ENCODE results near the gene CDK6. TPM values are rescaled to one million over a fixed set of nuclear protein-coding genes. Genes with fewer than 3 reads are reported as not detected.
A peak's percentile ranks its signal among the peaks of the same experiment; 100 is the strongest.

CDK6 gene
- total RNA-seq, 1 experiment from 2014 or later = 126 TPM

DNA sequence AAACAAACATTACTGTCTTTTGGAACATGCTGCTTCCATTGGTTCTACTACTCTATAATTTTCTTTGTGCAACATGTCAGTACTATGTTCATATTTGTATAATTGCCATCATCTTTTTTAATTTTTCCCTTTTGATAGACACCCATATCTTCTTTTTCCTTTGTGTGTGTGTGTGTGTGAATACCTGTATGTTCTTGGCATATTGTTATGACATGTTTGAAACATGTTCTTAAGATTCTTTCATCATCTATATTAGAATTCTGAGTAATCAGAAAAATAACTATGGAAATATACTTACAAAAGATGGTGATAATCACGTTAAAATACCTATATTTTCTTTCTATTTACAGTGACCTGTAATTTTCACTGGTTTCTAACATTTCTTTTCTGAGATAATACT, 3.5 kb upstream of the CDK6 start:
- Histone ChIP-seq H3K4me3 (no peak overlapping the region), H3K27ac (no peak overlapping the region), H3K27me3 (replicated peaks) (no peaks in the 10 kb centered on the region), H3K36me3 (peaks cover 6% of the 10 kb centered on the region), H3K4me1 (replicated peaks) (peaks cover 16% of the 10 kb centered on the region), H3K9me3 (replicated peaks) (no peaks in the 10 kb centered on the region; the same call in 1 of the 2 replicates)
- no peak for DNase-seq (ENCODE audit: low read depth in 1 of 2, low spot score in 2 of 2)

DNA sequence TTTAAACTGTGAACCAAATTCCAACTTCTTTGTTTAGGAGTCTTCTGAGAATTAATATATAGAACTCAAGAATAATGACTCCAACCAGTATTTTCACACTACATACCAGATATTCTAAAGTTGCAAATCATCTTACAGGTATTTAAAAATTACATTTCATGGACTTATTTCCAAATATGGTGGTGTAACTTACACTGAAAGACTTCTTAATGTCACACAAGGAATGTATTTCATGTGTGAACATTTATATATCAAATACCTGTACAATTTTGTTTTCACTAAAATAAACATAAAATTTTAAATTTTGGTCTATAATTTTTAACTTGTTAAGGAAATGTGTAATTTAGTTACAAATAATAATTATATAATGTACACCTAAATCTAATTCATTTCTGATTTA, 2.6 kb upstream of the CDK6 start:
- H3K27ac ChIP-seq = no peak overlapping the region; the same call in 1 of the 2 replicates
- no peak for DNase-seq (ENCODE audit: low read depth in 1 of 2, low spot score in 2 of 2)
- peaks cover 16% of the 10 kb centered on the region for H3K4me1 ChIP-seq (replicated peaks)
- peaks cover 8% of the 10 kb centered on the region for H3K36me3 ChIP-seq
- H3K9me3 ChIP-seq (replicated peaks) = no peaks in the 10 kb centered on the region
- H3K27me3 ChIP-seq (replicated peaks) = no peaks in the 10 kb centered on the region
- no peak overlapping the region for H3K4me3 ChIP-seq

DNA sequence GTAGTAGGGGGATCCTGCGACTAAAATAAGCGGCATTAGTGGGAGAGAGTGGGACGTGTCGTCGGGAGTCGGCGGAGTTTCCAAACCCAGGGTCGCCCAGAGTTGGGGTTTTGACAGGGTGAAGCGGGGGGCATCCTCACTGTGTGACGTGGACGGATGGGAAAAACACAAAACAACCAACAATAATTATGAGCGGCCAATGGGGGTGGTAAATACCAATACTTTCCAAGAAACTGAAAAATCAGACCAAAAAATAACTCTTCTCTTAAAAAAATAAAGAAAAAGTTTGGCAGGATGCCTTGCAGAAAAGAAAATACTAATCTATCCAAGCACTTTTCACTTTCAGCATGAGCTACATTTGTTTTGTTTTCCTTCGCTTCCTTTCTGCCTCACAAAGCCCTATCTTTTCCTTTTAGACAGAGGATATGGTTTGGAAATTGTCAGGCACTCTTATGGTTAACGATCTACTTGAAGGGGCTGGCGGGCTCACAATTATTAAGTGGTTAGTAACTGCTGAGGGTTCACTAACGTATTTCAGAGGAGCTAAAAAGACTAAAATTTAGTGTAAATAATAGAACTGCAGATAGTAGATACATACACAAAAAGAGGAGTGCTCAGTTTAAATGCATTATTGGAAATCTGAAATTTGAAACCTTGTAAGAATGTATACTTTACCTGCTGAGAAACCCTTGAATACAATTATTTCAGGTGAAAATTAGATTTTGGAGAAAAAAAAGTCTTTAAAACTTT, 802 bp upstream of the CDK6 start:
- Histone ChIP-seq H3K9me3 (replicated peaks) (no peaks in the 10 kb centered on the region), H3K36me3 (peaks cover 26% of the 10 kb centered on the region), H3K27me3 (replicated peaks) (no peaks in the 10 kb centered on the region), H3K4me3 (peak overlapping the region; percentile 69), H3K27ac (peak overlapping the region; percentile 96), H3K4me1 (replicated peaks) (peaks cover 5% of the 10 kb centered on the region)
- DNase-seq (ENCODE audit: low read depth in 1 of 2, low spot score in 2 of 2) = peak in 1 of 2 experiments; percentile 67

DNA sequence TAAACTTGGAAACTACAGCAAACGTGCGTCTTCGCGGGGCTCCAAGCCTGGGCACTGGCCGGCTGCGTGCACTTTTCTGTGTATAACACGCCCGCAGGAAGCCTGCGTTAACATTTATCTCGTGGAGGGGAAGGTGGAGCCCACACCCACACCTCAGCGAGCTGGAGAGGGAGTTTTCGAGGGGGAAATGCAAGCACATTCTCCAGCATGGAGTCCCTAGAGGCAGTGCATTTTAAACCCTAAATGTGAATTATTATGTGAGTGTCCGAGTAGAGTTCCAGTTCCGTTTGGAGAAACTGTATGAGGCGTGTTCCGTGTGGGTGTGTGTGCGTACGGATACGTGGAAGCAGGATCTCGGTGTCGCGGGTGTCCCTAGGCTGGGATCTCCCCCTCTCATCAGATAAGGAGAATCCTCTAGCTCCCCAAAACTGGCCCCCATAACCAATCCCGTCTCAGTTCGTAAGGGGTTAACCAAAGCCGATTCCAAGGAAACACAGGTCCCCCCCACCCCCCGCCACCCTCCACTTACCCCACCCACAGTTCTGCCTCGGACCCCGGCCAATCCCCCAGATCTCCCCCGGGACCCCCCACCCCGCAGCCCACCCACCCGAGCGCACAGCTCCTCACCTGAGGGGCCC, 403 bp downstream of the CDK6 start:
- Histone ChIP-seq H3K4me3 (peak overlapping the region; percentile 69), H3K4me1 (replicated peaks) (peaks cover 6% of the 10 kb centered on the region), H3K27ac (peak overlapping the region; percentile 96), H3K36me3 (peaks cover 31% of the 10 kb centered on the region), H3K9me3 (replicated peaks) (no peaks in the 10 kb centered on the region), H3K27me3 (replicated peaks) (no peaks in the 10 kb centered on the region)
- DNase-seq (ENCODE audit: low read depth in 1 of 2, low spot score in 2 of 2) = peak in 1 of 2 experiments; percentile 43

DNA sequence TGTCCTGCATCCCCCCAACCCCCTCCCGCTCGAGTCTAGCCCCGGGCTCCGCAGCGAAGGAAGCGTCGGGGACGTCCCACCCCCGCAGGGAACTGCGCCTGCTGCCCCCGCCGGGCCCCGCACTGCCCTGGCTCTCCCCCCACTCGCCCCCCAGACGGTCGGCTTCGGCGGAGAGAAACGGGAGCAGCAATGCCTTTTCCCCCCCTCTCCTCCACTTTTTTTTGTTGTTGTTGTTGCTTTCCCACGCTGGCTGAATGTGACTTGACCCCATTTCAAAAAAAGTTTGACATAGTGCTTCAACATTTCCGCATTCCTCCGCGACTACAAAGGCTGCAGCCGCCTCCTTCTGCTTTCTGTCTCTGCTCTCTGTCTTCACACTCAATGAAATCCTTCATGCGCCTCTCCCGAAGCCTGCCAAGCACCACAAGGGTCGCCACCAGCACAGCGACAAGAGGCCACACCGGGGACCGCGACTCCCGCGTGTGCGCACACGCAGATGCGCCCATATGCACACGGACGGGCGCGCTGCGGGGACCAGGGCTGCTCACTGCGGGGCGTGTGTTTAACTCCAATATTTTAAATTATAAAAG, 1.0 kb downstream of the CDK6 start:
- no peaks in the 10 kb centered on the region for H3K9me3 ChIP-seq (replicated peaks)
- H3K4me1 ChIP-seq (replicated peaks) = peaks cover 11% of the 10 kb centered on the region
- H3K27me3 ChIP-seq (replicated peaks) = no peaks in the 10 kb centered on the region
- DNase-seq (ENCODE audit: low read depth in 1 of 2, low spot score in 2 of 2) = peak; percentile 83 to 92
- peak overlapping the region; percentile 96 for H3K27ac ChIP-seq
- peaks cover 37% of the 10 kb centered on the region for H3K36me3 ChIP-seq
- peak overlapping the region; percentile 69 for H3K4me3 ChIP-seq

DNA sequence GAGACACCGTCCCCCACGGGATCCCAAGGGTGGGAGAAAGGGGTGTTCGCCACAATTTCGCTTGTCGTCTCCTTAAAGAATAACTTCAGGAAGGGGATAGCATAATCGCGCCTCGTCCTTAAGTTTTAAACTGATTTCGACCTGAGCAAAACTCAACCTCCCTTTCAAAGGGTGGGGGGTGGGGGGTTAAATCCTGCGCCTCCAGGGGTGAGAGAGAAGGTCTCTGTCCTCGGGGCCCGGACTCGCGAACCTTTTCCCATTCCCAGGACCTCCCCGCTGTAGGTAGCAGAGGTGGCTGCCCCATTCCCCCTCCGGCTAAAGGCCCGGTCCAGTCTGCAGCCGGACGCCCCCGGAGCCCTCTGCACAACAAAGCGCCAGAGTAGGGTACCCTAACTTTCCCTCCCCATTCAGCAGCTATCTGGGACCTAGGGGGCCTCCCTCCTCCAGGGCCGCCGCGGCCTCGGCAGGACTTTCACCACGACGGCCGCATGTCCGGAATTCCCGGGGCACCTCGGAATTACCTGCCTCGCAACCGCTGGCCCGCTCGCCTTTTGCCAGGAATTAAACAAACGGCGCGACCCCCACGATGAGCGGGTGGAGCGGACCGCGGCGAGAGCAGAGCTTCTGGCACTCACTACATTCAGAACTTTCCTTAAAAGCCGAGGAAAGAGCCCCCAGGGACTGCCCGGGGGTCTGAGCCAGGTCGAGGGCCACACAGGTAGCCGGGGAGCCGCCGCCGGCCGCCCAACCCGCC, 1.7 kb downstream of the CDK6 start:
- peak overlapping the region; percentile 96 for H3K27ac ChIP-seq
- H3K4me3 ChIP-seq = peak overlapping the region; percentile 69
- H3K4me1 ChIP-seq (replicated peaks) = peaks cover 17% of the 10 kb centered on the region
- no peaks in the 10 kb centered on the region for H3K27me3 ChIP-seq (replicated peaks)
- no peaks in the 10 kb centered on the region for H3K9me3 ChIP-seq (replicated peaks)
- H3K36me3 ChIP-seq = peaks cover 43% of the 10 kb centered on the region
- DNase-seq (ENCODE audit: low read depth in 1 of 2, low spot score in 2 of 2) = peak; percentile 43 to 71

DNA sequence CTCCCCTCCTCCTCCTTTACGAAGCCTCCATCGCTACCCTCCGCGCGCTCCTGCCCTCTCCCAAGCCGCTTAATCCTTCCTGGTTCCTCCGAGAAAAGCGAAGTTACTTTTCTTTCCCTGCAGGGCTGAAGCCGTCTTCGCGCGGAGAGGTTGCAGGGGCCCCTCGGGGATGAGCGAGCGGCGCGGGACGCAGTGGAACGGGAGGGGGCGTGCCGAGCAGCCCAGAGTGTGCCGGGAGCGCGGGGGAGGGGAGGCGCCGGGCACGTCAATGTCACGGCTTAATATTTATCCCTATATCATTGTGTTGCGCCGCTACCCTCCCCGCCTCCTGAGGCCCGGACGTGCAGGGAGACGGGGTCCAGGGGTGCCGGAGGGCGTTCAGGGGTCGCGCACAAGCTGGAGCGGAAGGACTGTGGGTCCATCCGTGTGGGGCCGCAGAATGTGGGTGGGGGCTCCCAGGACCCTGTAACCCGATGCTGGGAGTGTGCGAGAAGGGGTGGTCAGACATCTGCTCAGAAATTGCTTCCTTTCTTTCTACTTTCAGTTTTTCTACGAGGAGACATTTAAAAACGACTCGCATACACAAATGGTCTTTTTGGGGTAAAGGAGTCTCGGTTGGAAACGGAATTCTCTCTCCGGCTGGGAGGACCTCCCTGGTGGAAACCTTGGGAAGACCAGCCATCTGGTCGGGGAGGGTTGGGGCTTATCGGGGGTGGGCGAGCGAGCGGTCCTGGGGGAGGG, 2.4 kb downstream of the CDK6 start:
- DNase-seq (ENCODE audit: low read depth in 1 of 2, low spot score in 2 of 2) = peak; percentile 87 to 92
- H3K27me3 ChIP-seq (replicated peaks) = no peaks in the 10 kb centered on the region
- no peaks in the 10 kb centered on the region for H3K9me3 ChIP-seq (replicated peaks)
- H3K4me3 ChIP-seq = peak overlapping the region; percentile 69
- H3K4me1 ChIP-seq (replicated peaks) = peaks cover 23% of the 10 kb centered on the region
- peak overlapping the region; percentile 96 for H3K27ac ChIP-seq
- peaks cover 48% of the 10 kb centered on the region for H3K36me3 ChIP-seq

DNA sequence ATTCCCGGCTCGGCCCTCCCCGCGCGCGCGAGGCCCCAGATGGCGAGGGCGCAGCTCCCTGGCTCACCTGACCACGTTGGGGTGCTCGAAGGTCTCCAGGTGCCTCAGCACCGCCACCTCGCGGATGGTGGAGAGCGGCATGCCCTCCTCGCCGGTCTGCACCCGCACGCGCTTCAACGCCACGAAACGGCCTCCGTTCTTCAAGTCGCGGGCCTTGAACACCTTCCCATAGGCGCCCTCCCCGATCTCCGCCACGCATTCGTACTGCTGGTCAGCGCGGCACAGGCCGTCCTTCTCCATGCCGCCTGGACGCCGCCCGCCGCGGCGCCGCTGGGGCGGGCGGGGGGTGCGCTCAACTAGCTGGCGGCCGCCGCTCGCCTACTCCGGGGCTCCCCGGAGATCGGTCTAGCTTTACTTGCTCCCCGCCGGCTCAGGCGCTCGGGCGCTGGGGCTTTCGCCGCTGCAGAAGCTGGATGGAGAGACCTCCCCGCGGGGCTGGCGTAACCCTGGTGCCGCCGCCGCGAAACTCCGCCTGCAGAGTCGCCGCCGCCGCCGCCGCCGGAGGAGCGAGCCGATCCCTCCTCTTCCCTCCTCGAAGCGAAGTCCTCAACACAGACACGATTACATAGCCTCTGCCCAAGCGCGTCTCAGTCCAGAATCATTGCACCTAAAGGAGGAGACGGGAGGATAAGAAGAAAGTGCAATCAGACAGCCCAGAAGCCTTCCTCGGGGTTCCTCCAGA, 3.2 kb downstream of the CDK6 start:
- Histone ChIP-seq H3K4me1 (replicated peaks) (peaks cover 30% of the 10 kb centered on the region), H3K4me3 (peak overlapping the region; percentile 69), H3K36me3 (peaks cover 48% of the 10 kb centered on the region), H3K9me3 (replicated peaks) (no peaks in the 10 kb centered on the region), H3K27ac (peak overlapping the region; percentile 96), H3K27me3 (replicated peaks) (no peaks in the 10 kb centered on the region)
- DNase-seq (ENCODE audit: low read depth in 1 of 2, low spot score in 2 of 2) = peak; percentile 84

DNA sequence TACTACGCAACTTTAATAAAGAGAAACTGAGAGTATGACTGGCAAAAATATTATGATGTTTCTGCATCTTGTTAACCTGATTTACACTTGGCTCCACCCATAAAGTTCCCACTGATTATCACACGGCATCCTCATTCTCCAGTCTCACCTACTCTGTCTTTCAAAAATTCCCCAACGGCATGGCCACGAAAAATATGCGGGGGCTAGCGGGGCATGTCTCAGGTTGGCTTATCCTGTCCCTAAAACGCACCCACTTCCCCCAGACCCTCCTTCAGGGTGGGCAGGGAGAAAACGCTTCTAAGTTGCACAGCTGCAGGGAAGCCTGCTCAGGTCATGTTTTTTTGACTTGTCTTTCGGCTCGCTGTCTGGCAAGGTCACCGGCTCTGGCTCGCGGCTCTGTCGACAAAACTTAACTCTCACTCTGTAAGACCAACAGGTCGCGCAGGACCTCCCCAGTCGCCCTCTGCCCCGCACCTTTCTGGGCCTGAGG, 3.8 kb downstream of the CDK6 start:
- H3K36me3 ChIP-seq = peaks cover 50% of the 10 kb centered on the region
- H3K27ac ChIP-seq = peak overlapping the region; percentile 96
- peaks cover 33% of the 10 kb centered on the region for H3K4me1 ChIP-seq (replicated peaks)
- no peaks in the 10 kb centered on the region for H3K27me3 ChIP-seq (replicated peaks)
- H3K9me3 ChIP-seq (replicated peaks) = no peaks in the 10 kb centered on the region
- H3K4me3 ChIP-seq = peak overlapping the region; percentile 69
- DNase-seq (ENCODE audit: low read depth in 1 of 2, low spot score in 2 of 2) = no peak

DNA sequence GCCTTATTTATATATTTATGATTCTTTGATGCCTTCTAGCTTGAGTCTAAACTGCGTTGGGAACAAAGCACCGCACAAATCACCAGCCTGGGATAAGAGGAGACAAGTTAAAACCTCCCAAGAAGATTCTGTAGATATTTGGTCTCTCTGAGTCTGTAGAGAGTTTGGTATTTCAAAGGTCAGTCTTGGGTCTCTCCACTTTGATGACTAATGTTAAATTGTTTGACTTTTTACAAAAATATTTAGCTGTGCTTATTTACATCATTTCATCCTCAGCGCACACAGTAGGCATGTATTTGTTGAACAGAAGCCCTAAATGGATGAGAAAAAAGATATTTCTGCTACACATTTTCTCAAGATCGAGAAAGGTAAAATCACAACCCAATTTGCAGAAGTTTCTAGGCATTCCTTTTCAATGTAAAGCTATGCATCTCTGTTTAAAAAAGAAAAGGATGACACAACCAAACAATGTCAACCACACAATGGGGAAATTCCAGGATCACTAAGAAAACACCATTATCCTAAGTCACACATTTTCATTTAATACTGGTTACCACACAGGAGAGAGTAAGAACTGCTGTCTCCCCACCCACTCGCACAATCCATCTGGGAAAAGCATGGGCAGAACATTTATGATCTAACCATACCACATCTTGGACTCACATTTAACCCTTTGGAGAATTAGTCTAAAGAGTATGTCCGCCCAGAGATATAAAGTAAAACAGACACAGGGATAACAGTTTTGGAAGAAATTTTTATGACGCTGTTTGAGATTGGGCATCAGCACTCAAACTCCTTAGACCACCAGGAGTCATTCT, 4.4 kb downstream of the CDK6 start:
- Histone ChIP-seq H3K36me3 (peaks cover 57% of the 10 kb centered on the region), H3K27me3 (replicated peaks) (no peaks in the 10 kb centered on the region), H3K4me1 (replicated peaks) (peaks cover 37% of the 10 kb centered on the region), H3K4me3 (peak overlapping the region; percentile 69), H3K9me3 (replicated peaks) (no peaks in the 10 kb centered on the region), H3K27ac (peak overlapping the region; percentile 96)
- DNase-seq (ENCODE audit: low read depth in 1 of 2, low spot score in 2 of 2) = peak; percentile 90 to 99

DNA sequence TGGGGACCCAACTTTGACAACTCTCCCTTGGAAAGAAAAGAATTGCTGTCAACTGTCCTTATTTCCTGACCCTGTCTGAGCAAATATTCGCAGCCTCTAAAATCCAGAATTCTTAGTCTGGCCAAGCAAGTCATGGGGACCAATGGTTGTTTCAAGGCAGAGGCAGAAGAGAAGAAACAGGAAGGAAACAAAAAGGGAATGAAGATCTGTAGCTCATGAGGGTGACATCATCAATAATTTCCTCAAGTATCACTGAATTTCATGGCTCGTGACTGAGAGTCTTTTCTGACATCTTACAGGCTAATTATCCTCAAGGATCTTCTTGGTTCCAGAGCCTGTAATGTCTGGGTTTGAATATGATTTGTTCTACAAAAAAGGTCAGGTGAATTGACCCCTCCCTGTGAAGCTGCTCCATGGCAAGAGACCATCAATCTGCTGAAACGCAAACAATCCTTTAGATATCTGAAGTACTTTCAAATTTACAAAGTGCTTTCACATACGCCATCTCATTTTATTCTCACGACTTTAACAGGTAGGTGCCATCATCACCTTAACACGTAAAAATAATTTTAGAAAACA, 5.8 kb downstream of the CDK6 start:
- peak in 1 of 2 experiments; percentile 37 for DNase-seq (ENCODE audit: low read depth in 1 of 2, low spot score in 2 of 2)
- Histone ChIP-seq H3K4me1 (replicated peaks) (peaks cover 46% of the 10 kb centered on the region), H3K27me3 (replicated peaks) (no peaks in the 10 kb centered on the region), H3K27ac (peak overlapping the region; percentile 96), H3K36me3 (peaks cover 66% of the 10 kb centered on the region), H3K9me3 (replicated peaks) (no peaks in the 10 kb centered on the region), H3K4me3 (peak overlapping the region; percentile 69)
